NT2/D1 (cell line): ENCODE data around the gene KCNG2.

Source experiments
- SUZ12 ChIP-seq: IDR thresholded peaks from 2 replicates; pipeline ENCODE4 v1.6.1; 2011; ENCODE audit not compliant: insufficient read length, insufficient read depth; ENCODE audit errors: extremely low read depth
- ZNF274 ChIP-seq: IDR thresholded peaks from 2 replicates; pipeline ENCODE4 v1.6.1; 2011; ENCODE audit warnings: mild to moderate bottlenecking, low read depth, low read length

GRCh38 chr18:79852561-79853302 is 55.0 kb downstream of the KCNG2 start:
- TF ChIP-seq ZNF274 (no peak), SUZ12 (no peak)
